Neural progenitor cell (in vitro differentiated cells): Measurements from ENCODE around the gene SLC47A2. TPM values are rescaled to one million over a fixed set of nuclear protein-coding genes. Genes with fewer than 3 reads are reported as not detected.

ENCODE experiments used
- DNase-seq: peaks from one replicate; pipeline ENCODE4 v3.0.0-alpha.2; 2016; ENCODE audit warnings: low spot score
- H2AFZ ChIP-seq: fragments of 200-600 bp; sonication (generic); replicated peaks from 2 replicates; pipeline ENCODE4 v1.6.1; 2016; ENCODE audit warnings: antibody characterized with exemption
- H3F3A ChIP-seq: fragments of 200-600 bp; sonication (generic); 2 replicates; pipeline ENCODE4 v1.6.1; 2016; ENCODE audit warnings: antibody characterized with exemption, low read depth
- H3K27ac ChIP-seq: fragments of 200-600 bp; sonication (generic); 2 replicates; pipeline ENCODE4 v1.5.1; 2016; ENCODE audit warnings: mild to moderate bottlenecking
- H3K27me3 ChIP-seq: fragments of 200-600 bp; sonication (generic); 2 replicates; pipeline ENCODE4 v1.6.1; 2016; ENCODE audit warnings: mild to moderate bottlenecking, moderate library complexity
- H3K36me3 ChIP-seq: fragments of 200-600 bp; sonication (generic); 2 replicates; pipeline ENCODE4 v1.5.1; 2016
- H3K4me1 ChIP-seq: fragments of 200-600 bp; sonication (generic); 2 replicates; pipeline ENCODE4 v1.6.1; 2016; ENCODE audit warnings: mixed run types
- H3K4me2 ChIP-seq: fragments of 200-600 bp; sonication (generic); 2 replicates; pipeline ENCODE4 v1.6.1; 2016
- H3K4me3 ChIP-seq: fragments of 200-600 bp; sonication (generic); 2 replicates; pipeline ENCODE4 v1.5.1; 2016
- H3K79me2 ChIP-seq: fragments of 200-600 bp; sonication (generic); 2 replicates; pipeline ENCODE4 v1.6.1; 2016; ENCODE audit warnings: low read depth
- H3K9ac ChIP-seq: fragments of 200-600 bp; sonication (generic); 2 replicates; pipeline ENCODE4 v1.6.1; 2016
- H3K9me3 ChIP-seq: fragments of 200-600 bp; sonication (generic); 2 replicates; pipeline ENCODE4 v1.5.1; 2016; ENCODE audit warnings: low read depth
- H4K20me1 ChIP-seq: fragments of 200-600 bp; sonication (generic); 2 replicates; pipeline ENCODE4 v1.6.1; 2016; ENCODE audit warnings: low read depth
- H3K27ac Mint-ChIP-seq: 3 replicates; pipeline ENCODE4 v1.8.0; 2021; ENCODE audit warnings: mixed read lengths
- H3K27me3 Mint-ChIP-seq: 2 replicates; pipeline ENCODE4 v1.8.0; 2022; ENCODE audit warnings: low read depth, mild to moderate bottlenecking, inconsistent platforms, moderate library complexity, mixed read lengths; ENCODE audit not compliant: insufficient read depth
- H3K36me3 Mint-ChIP-seq: 3 replicates; pipeline ENCODE4 v1.8.0; 2021; ENCODE audit warnings: mixed read lengths
- H3K4me1 Mint-ChIP-seq: 3 replicates; pipeline ENCODE4 v1.8.0; 2021; ENCODE audit warnings: mixed read lengths
- H3K4me3 Mint-ChIP-seq: 3 replicates; pipeline ENCODE4 v1.8.0; 2021; ENCODE audit warnings: mild to moderate bottlenecking, moderate library complexity, mixed read lengths
- H3K9me3 Mint-ChIP-seq: 3 replicates; pipeline ENCODE4 v1.8.0; 2020; ENCODE audit warnings: mixed read lengths
- EZH2 ChIP-seq: fragments of 200-600 bp; sonication (generic); IDR thresholded peaks from 2 replicates; pipeline ENCODE4 v1.6.1; 2017; ENCODE audit warnings: antibody characterized with exemption, mild to moderate bottlenecking, moderate library complexity
- EZH2phosphoT487 ChIP-seq: fragments of 200-600 bp; sonication (generic); IDR thresholded peaks from 2 replicates; pipeline ENCODE4 v1.6.1; 2017; ENCODE audit warnings: antibody characterized with exemption
- total RNA-seq: library from RNA; depleted of rRNA; stranded (reverse); fragments of >200 nt; gene quantifications from 2 replicates; pipeline ENCODE4 v1.2.3, GENCODE V29; 2015; ENCODE audit warnings: low replicate concordance
- TF ChIP-seq, protein P1 (sequence below): fragments of 200-600 bp; sonication (generic); IDR thresholded peaks from 2 replicates; pipeline ENCODE4 v1.5.1; 2017; ENCODE audit warnings: antibody characterized with exemption, mild to moderate bottlenecking

The SLC47A2 gene
- total RNA-seq, 1 donor from 2014 or later: 0.39 TPM

GRCh38 chr17:19747159-19747719, 30.9 kb upstream of the SLC47A2 start:
- no peak overlapping the region for H3K4me3 ChIP-seq
- TF ChIP-seq, protein P1, sequence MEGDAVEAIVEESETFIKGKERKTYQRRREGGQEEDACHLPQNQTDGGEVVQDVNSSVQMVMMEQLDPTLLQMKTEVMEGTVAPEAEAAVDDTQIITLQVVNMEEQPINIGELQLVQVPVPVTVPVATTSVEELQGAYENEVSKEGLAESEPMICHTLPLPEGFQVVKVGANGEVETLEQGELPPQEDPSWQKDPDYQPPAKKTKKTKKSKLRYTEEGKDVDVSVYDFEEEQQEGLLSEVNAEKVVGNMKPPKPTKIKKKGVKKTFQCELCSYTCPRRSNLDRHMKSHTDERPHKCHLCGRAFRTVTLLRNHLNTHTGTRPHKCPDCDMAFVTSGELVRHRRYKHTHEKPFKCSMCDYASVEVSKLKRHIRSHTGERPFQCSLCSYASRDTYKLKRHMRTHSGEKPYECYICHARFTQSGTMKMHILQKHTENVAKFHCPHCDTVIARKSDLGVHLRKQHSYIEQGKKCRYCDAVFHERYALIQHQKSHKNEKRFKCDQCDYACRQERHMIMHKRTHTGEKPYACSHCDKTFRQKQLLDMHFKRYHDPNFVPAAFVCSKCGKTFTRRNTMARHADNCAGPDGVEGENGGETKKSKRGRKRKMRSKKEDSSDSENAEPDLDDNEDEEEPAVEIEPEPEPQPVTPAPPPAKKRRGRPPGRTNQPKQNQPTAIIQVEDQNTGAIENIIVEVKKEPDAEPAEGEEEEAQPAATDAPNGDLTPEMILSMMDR: no peak
- TF ChIP-seq EZH2phosphoT487 (no peak), EZH2 (no peak)
- H3K27me3 ChIP-seq: peaks cover 5% of the 10 kb centered on the region
- Mint-ChIP-seq H3K36me3 (no peaks in the 10 kb centered on the region), H3K4me3 (no peak overlapping the region), H3K9me3 (peaks cover 3% of the 10 kb centered on the region), H3K4me1 (peaks cover 9% of the 10 kb centered on the region), H3K27ac (no peak overlapping the region), H3K27me3 (peaks cover 17% of the 10 kb centered on the region)
- no peak overlapping the region for H3K9ac ChIP-seq
- H3K9me3 ChIP-seq: no peaks in the 10 kb centered on the region
- no peak overlapping the region for H3K4me2 ChIP-seq
- H4K20me1 ChIP-seq: no peaks in the 10 kb centered on the region
- H3F3A ChIP-seq: peaks cover 13% of the 10 kb centered on the region
- H2AFZ ChIP-seq: no peak overlapping the region
- no peak overlapping the region for H3K27ac ChIP-seq
- peaks cover 11% of the 10 kb centered on the region for H3K4me1 ChIP-seq
- H3K36me3 ChIP-seq: no peaks in the 10 kb centered on the region
- DNase-seq: no peak
- H3K79me2 ChIP-seq: no peaks in the 10 kb centered on the region

DNA sequence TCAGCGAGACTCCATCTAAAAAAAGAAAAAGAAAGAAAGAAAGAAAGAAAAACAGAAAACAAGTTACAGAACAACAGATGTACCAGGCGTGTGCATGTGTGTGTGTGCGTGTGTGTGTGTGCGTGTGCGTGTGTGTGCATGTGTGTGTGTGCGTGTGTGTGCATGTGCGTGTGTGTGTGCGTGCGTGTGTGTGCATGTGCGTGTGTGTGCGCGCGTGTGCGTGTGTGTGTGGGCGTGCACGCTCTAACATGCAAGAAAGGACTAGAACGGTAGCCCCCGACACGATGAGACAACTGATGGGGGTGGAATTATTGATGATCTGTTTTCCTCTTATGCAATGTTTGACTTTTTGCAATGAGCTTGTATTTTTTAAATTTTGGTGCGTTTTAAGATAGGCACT, 30.1 kb upstream of the SLC47A2 start:
- no peaks in the 10 kb centered on the region for H3K36me3 ChIP-seq
- no peak overlapping the region for H3K4me3 ChIP-seq
- peaks cover 9% of the 10 kb centered on the region for H3K4me1 Mint-ChIP-seq
- TF ChIP-seq EZH2: no peak
- TF ChIP-seq, protein P1: no peak
- no peak for TF ChIP-seq EZH2phosphoT487
- no peaks in the 10 kb centered on the region for H3K36me3 Mint-ChIP-seq
- no peak overlapping the region for H3K27ac Mint-ChIP-seq
- no peak overlapping the region for H2AFZ ChIP-seq
- no peak for DNase-seq
- H3K9me3 Mint-ChIP-seq: peaks cover 3% of the 10 kb centered on the region
- peaks cover 14% of the 10 kb centered on the region for H3K27me3 Mint-ChIP-seq
- no peaks in the 10 kb centered on the region for H4K20me1 ChIP-seq
- peaks cover 13% of the 10 kb centered on the region for H3F3A ChIP-seq
- H3K79me2 ChIP-seq: no peaks in the 10 kb centered on the region
- H3K27ac ChIP-seq: no peak overlapping the region
- peaks cover 5% of the 10 kb centered on the region for H3K27me3 ChIP-seq
- H3K4me1 ChIP-seq: peaks cover 11% of the 10 kb centered on the region
- no peak overlapping the region for H3K4me2 ChIP-seq
- no peaks in the 10 kb centered on the region for H3K9me3 ChIP-seq
- H3K9ac ChIP-seq: no peak overlapping the region
- no peak overlapping the region for H3K4me3 Mint-ChIP-seq

- Histone ChIP-seq H3K27ac (no peak overlapping the region), H3F3A (peaks cover 13% of the 10 kb centered on the region), H3K4me2 (peak overlapping the region; percentile 73), H3K27me3 (peaks cover 5% of the 10 kb centered on the region), H3K36me3 (no peaks in the 10 kb centered on the region), H3K9me3 (no peaks in the 10 kb centered on the region), H4K20me1 (no peaks in the 10 kb centered on the region), H3K4me1 (peaks cover 11% of the 10 kb centered on the region), H2AFZ (peak overlapping the region; percentile 99), H3K79me2 (no peaks in the 10 kb centered on the region), H3K9ac (no peak overlapping the region), H3K4me3 (peak overlapping the region; percentile 48)
- peak; percentile 95 for DNase-seq
- H3K9me3 Mint-ChIP-seq: peaks cover 3% of the 10 kb centered on the region
- peaks cover 9% of the 10 kb centered on the region for H3K4me1 Mint-ChIP-seq
- TF ChIP-seq EZH2phosphoT487 (no peak), EZH2 (no peak)
- TF ChIP-seq, protein P1: peak; percentile 82
- H3K27ac Mint-ChIP-seq: no peak overlapping the region
- H3K27me3 Mint-ChIP-seq: peaks cover 13% of the 10 kb centered on the region
- H3K36me3 Mint-ChIP-seq: no peaks in the 10 kb centered on the region
- H3K4me3 Mint-ChIP-seq: peak overlapping the region; percentile 70
Measured at GRCh38 chr17:19744922-19745757, 28.8 kb upstream of the SLC47A2 start.
